GM19035 (cell line): ENCODE measurements around the gene FBXL5.
"Not testable (repeated sequence)": the region's sequence is repeated elsewhere in the genome, so short reads cannot be mapped to it uniquely, and the experiment has no call there.

ENCODE experiments used
- ATAC-seq: cut with Tn5 transposase; IDR thresholded peaks from one replicate; pipeline ENCODE4 v1.9.1; 2021; ENCODE audit not compliant: unreplicated experiment

FBXL5 gene

DNA sequence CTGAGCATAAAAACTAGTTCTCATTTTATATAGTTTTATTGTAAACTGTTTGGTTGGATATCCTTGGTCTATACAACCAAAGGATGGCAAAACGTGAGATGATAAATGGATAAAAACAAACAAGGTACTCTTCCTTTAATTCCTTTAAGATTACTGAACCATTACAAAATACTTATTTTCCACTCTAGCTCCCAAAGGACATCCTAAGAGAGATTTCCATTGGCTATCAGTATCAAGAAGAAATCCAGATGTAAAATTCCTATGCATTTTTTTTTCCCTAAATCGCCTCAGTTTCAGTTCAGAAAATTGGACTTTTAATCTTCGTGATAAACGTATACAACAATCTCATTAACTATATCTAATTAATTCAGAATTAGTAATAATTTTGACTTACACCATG, 2.3 kb downstream of the FBXL5 start:
- ATAC-seq: no peak

- no peak for ATAC-seq
Observed at GRCh38 chr4:15652191-15652590, 3.0 kb downstream of the FBXL5 start.

- no peak for ATAC-seq
Observed at GRCh38 chr4:15651676-15652075, 3.5 kb downstream of the FBXL5 start.

DNA sequence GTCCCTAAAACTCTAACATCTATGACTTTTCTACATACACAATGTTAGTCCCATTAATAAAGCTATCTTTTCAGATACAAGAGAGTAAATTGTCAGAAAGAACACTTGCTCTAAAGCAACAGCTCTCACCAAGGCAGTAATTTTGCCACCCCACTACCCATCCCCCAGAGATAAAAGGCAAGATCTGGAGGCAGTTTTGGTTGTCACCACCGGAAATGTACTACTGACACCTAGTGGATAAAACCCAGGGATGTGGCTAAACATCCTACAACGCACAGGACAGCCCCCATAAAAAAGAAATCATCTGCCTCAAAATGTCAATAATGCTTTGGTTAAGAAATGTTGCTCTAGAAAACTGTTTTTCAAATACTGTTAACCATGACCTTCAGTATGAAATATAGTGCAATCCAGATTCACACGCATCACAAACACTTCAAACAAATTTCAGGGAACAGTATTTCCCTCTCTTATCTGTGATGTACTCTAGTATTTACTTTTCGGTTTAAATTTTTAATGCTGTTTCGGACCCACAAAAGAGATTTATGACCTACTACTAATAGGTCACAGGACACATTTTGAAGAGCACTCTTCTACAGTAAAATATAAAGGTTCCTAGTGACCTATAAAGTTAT, 5.1 kb downstream of the FBXL5 start:
- ATAC-seq: no peak

DNA sequence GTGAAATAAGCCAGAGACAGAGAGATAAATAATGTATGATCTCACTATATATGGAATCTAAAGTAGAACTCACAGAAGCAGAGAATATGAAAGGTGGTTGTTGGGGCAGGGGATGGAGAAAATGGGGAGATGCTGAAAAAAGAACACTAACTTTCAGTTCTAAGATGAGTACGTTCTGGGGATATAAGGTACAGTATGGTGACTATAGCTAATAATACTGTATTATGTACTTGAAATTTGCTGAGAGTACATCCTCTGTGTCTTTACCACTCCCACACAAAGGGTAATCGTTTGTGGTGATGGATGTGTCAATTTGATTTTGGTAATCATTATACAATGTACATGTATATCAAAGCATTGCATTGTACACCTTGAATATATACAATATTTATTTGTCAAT, 6.6 kb downstream of the FBXL5 start:
- ATAC-seq: no peak

DNA sequence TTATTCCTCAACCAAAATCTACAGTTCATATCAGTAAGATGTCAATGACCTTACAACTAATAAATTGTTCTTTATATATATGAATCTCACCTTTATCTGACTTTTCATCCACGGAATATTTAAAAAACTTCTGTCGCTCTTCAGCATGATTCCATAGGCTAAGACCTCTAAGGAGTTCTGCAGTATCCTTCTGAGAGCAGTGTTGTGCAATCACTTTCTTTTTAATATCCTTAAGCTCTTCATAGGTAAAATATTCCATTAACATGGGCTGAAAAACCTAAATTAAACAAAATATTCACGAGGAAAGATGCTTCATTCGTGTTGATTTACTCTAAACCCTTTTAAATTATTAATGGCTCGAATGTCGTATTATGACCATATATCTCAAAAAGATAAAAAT, 16.7 kb downstream of the FBXL5 start:
- ATAC-seq: no peak

GRCh38 chr4:15636818-15637217, 18.3 kb downstream of the FBXL5 start:
- no peak for ATAC-seq

- ATAC-seq: not testable (repeated sequence)
Observed at GRCh38 chr4:15617407-15617806, 37.8 kb downstream of the FBXL5 start.

- not testable (repeated sequence) for ATAC-seq
Observed at GRCh38 chr4:15614891-15615290, 40.3 kb downstream of the FBXL5 start.

GRCh38 chr4:15612136-15612535, 43.0 kb downstream of the FBXL5 start:
- no peak for ATAC-seq

- no peak for ATAC-seq
Observed at GRCh38 chr4:15610855-15611254, 44.3 kb downstream of the FBXL5 start.

GRCh38 chr4:15605537-15605936, 49.6 kb downstream of the FBXL5 start:
- ATAC-seq: no peak

DNA sequence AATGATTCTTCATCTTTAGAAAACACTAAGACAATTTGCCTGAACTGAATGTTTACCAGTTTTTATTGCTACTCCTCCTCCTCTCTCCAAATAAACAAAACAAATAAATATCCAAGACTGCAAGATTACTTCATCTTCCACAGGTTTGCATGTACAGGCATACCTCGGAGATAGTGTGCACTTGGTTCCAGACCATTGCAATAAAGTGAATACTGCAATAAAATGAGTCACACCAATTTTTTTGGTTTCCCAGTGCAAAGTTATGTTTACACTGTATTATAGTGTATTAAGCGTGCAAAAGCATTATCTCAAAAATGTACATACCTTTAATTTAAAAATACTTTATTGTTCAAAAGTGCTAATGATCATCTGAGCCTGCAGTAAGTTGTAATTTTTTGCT, 53.3 kb downstream of the FBXL5 start:
- ATAC-seq: no peak

- no peak for ATAC-seq
Observed at GRCh38 chr4:15600176-15600575, 55.0 kb downstream of the FBXL5 start.

GRCh38 chr4:15598644-15599043, 56.5 kb downstream of the FBXL5 start:
- no peak for ATAC-seq

GRCh38 chr4:15592799-15593198, 62.4 kb downstream of the FBXL5 start:
- ATAC-seq: no peak

DNA sequence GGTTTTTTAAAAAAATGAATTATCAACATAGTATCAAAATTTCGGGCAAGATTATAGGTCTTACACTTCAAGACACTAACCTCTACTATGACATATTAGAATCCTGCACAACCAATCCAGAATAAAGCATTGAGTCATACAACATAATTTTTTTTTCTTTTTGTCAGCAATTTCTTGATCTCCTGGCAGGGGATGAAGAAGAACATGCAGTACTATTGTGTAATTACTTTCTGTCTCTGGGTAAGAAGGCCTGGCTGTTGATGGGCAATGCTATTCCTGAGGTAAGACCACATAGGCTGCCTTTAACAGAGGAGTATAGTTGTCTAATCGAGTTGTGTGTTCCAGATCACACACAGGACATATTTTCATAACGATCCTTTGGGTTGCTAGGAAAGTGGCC, 67.5 kb downstream of the FBXL5 start:
- no peak for ATAC-seq

- no peak for ATAC-seq
Observed at GRCh38 chr4:15586066-15586465, 69.1 kb downstream of the FBXL5 start.

- ATAC-seq: no peak
Observed at GRCh38 chr4:15585331-15585730, 69.8 kb downstream of the FBXL5 start.

GRCh38 chr4:15584785-15585184, 70.4 kb downstream of the FBXL5 start:
- ATAC-seq: no peak

DNA sequence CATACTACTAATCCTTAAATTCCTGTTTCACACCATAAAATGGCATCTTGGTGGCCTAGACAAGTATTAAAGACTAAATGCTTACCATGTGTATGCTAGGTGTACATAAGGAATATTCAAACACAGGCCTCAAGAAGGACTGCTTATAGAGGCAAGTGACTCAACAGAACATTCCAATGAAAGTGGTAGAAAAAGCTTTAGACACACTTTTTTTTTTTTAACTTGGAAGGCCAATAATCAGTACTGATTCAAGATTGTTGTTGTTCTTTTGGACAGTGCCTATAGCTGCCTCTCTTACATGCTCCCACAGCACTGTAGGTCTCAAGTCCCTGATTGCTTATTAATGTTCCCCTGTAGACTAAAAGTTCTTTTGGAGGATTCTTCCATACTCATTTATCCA, 77.6 kb downstream of the FBXL5 start:
- no peak for ATAC-seq

DNA sequence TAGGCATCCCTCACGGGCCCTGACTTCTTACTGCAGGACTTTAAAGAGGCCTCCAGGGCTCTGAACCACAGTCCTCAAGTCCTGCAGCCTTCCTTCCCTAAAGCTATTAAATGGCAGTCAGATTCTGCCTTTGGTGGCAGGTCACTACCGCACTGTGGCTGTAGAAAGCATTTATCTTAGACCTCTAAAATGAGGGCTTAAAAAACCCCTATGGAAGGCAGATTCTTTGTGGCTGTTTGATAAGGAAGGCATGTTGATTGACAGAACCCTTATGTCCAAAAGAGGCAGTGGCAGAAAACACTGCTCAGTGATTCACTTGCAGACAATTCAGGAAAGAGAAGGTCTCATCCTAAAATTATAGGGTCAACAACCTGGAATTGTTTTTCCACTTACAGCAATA, 79.2 kb downstream of the FBXL5 start:
- ATAC-seq: no peak

DNA sequence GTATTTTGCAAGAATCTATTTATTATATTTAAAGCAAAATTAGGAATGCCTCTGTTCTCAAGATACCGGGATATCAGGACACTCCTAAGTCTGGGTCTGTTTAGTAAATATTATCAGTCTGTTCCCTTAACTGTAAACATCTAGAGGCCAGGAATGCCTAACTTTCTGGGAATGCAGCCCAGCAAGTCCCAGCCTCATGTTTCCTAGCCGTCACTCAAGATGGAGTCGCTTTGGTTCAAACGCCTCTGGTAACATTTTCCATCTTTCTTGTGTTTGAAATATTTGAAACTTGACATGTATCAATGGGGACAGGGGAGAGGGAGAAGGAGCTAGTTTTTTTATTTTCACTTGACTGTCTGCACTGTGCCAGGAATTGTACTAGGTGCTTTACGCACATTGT, 85.4 kb downstream of the FBXL5 start:
- no peak for ATAC-seq

DNA sequence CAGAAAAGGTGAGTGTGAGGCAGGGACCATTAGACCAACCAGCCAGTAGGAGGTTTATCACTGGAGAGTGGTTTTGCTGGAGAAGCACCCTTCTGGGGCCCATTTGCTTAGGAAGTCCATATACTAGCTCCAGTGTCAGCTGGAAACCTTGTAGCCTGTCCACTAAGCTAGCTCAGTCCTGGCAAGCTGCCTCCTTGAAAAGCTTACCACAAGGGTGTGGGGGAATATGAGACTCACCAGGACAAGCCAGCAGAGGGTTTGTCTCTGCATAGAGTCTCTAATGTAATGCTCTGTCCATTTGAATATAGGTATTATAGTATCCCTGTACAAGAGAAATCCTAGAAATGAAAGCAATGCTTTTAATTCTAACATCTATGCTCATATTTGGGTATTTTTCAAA, 86.3 kb downstream of the FBXL5 start:
- ATAC-seq: no peak
